Activated B cell treated with CpG ODN at 0.5 μM for 24 hours (primary cell): ENCODE measurements around the gene MORC2. TPM values are rescaled to one million over a fixed set of nuclear protein-coding genes. Genes with fewer than 3 reads are reported as not detected.
A peak's percentile ranks its signal among the peaks of the same experiment; 100 is the strongest.

Experiments used
- ATAC-seq: fragments of 200-7000 bp; cut with Tn5 transposase; one replicate; pipeline ENCODE4 v1.10.0; 2021; ENCODE audit warnings: low read depth, mild to moderate bottlenecking, moderate library complexity
- CTCF ChIA-PET: fragments of 350-600 bp; sonication (Branson Sonifier 250); formaldehyde crosslinking; loops from one replicate; lab custom pipeline; 2021; ENCODE audit warnings: antibody characterized with exemption; lab: Charles Lee
- POLR2A ChIA-PET: fragments of 350-600 bp; sonication (Branson Sonifier 250); formaldehyde crosslinking; loops from one replicate; lab custom pipeline; 2021; ENCODE audit warnings: antibody characterized with exemption; lab: Charles Lee
- DNase-seq: peaks from one replicate; pipeline ENCODE4 v3.0.0; 2022
- H3K27ac Mint-ChIP-seq: one replicate; pipeline ENCODE4 v1.8.0; 2020; ENCODE audit warnings: mixed read lengths
- H3K27me3 Mint-ChIP-seq: one replicate; pipeline ENCODE4 v1.8.0; 2021; ENCODE audit warnings: mixed read lengths
- H3K36me3 Mint-ChIP-seq: one replicate; pipeline ENCODE4 v1.8.0; 2021; ENCODE audit warnings: low read depth, mixed read lengths
- H3K4me1 Mint-ChIP-seq: one replicate; pipeline ENCODE4 v1.8.0; 2021; ENCODE audit warnings: mixed read lengths
- H3K4me3 Mint-ChIP-seq: one replicate; pipeline ENCODE4 v1.8.0; 2020; ENCODE audit warnings: mild to moderate bottlenecking, mixed read lengths
- H3K9me3 Mint-ChIP-seq: one replicate; pipeline ENCODE4 v1.8.0; 2020; ENCODE audit warnings: mixed read lengths
- intact Hi-C: fragments of 100-400 bp; cut with micrococcal nuclease; formaldehyde crosslinking; loops from one replicate; pipeline ENCODE4 v1.15.1; 2024
- total RNA-seq: library from RNA; stranded (reverse); gene quantifications from 2 replicates; pipeline ENCODE4 v1.2.3, GENCODE V29; 2022
- TF ChIP-seq, protein P1 (sequence below): fragments of 200-600 bp; IDR thresholded peaks from one replicate; pipeline ENCODE4 v1.8.0; 2022; ENCODE audit warnings: antibody characterized with exemption, mild to moderate bottlenecking

Gene MORC2
- total RNA-seq = 22.6 and 23.8 TPM in 2 replicates

GRCh38 chr22:30968015-30968923 lies at the start of gene MORC2:
Gene MORC2 (minus strand): TSS chr22:30968774. CDS start chr22:30967889, 885 bp downstream.
- H3K4me1 Mint-ChIP-seq = peaks cover 56% of the 10 kb centered on the region
- peak; percentile 2 for ATAC-seq

DNA sequence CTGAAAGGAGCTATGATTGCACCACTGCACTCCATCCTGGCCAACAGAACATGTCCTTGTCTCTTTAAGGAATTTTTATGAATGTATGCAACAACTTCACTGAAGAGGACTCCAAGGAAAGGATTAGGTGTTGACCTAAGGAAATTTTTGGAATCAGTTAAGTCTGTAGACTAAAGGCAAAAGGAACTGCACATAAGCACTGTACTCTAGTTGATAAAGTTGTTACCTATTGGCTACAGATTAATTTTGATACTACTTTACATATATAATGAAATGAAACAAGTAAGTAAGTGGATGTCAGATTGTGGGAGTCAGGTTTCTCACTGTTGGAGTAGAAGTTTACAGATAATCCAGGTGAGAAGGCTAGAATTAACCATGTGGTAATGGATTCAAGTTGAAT lies 37.0 kb upstream of the MORC2 start:
- Mint-ChIP-seq H3K27me3 (peaks cover 15% of the 10 kb centered on the region), H3K9me3 (peaks cover 10% of the 10 kb centered on the region), H3K4me3 (no peak overlapping the region), H3K36me3 (no peaks in the 10 kb centered on the region), H3K4me1 (no peaks in the 10 kb centered on the region), H3K27ac (no peak overlapping the region)
- intact Hi-C loops = no loop called here
- ChIA-PET POLR2A (no interaction called here), CTCF (no interaction called here)
- no peak for ATAC-seq
- no peak for DNase-seq
- TF ChIP-seq, protein P1, sequence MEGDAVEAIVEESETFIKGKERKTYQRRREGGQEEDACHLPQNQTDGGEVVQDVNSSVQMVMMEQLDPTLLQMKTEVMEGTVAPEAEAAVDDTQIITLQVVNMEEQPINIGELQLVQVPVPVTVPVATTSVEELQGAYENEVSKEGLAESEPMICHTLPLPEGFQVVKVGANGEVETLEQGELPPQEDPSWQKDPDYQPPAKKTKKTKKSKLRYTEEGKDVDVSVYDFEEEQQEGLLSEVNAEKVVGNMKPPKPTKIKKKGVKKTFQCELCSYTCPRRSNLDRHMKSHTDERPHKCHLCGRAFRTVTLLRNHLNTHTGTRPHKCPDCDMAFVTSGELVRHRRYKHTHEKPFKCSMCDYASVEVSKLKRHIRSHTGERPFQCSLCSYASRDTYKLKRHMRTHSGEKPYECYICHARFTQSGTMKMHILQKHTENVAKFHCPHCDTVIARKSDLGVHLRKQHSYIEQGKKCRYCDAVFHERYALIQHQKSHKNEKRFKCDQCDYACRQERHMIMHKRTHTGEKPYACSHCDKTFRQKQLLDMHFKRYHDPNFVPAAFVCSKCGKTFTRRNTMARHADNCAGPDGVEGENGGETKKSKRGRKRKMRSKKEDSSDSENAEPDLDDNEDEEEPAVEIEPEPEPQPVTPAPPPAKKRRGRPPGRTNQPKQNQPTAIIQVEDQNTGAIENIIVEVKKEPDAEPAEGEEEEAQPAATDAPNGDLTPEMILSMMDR = no peak

More at GRCh38 chr22:30968015-30968923, at the start of gene MORC2:
- H3K4me3 Mint-ChIP-seq = peak within 1 kb of the TSS; percentile 95
- POLR2A ChIA-PET = interaction anchor here (0.7 to 3.7 kb wide), 17 partner anchors 11 to 701 kb away, joined by 3 to 41 read pairs (median 8); partner anchors contain the start of genes PATZ1, PES1, RNF185 and SELENOM
- CTCF ChIA-PET = interaction anchor here (0.8 to 1.9 kb wide), 3 partner anchors 117 to 333 kb away, joined by 3 to 5 read pairs (median 4); no protein-coding TSS in a partner anchor
- no peaks in the 10 kb centered on the region for H3K27me3 Mint-ChIP-seq
- peaks cover 15% of the 10 kb centered on the region for H3K9me3 Mint-ChIP-seq
- peak within 1 kb of the TSS; percentile 94 for H3K27ac Mint-ChIP-seq
- peaks cover 44% of the 10 kb centered on the region for H3K36me3 Mint-ChIP-seq
- DNase-seq = no peak
- intact Hi-C loops = loop anchor here (2.0 to 5.0 kb wide), 3 partner anchors 379 to 784 kb away; partner anchors contain the start of genes DEPDC5, DRG1, PATZ1 and PRR14L
- TF ChIP-seq, protein P1 = no peak

DNA sequence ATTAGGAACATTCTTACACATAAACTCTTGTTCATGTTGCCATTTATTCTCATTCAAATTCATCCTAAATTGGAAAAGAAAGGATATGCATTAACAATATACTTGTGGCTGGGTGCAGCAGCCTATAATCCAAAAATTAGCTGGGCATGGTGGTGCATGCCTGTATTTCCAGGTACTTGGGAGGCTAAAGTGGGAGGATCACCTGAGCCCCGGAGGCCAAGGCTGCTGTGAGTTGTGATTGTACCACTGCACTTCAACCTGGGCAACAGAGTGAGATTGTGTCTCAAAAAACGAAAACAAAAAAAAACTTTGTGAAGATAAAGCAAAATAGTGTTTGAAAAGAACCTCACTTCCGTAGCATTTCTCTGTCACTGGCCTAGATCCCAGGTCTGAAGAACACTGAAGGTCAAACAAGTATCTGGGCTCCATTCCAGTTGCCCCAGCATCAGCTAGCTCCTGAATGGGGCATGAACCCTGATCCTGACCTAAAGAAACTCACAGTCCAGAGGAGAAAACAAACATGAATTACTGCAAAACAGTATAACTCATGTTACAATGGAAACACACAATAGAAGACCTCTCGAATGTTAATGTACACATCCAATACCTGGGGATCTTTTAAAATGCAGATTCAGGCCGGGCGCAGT lies 32.7 kb upstream of the MORC2 start:
- TF ChIP-seq, protein P1 = no peak
- H3K27me3 Mint-ChIP-seq = peaks cover 15% of the 10 kb centered on the region
- no peak for ATAC-seq
- CTCF ChIA-PET = no interaction called here
- no peak overlapping the region for H3K4me3 Mint-ChIP-seq
- H3K27ac Mint-ChIP-seq = no peak overlapping the region
- no peak for DNase-seq
- no peaks in the 10 kb centered on the region for H3K36me3 Mint-ChIP-seq
- POLR2A ChIA-PET = no interaction called here
- H3K9me3 Mint-ChIP-seq = peaks cover 7% of the 10 kb centered on the region
- H3K4me1 Mint-ChIP-seq = no peaks in the 10 kb centered on the region
- intact Hi-C loops = no loop called here

GRCh38 chr22:30998329-30998728 lies 29.8 kb upstream of the MORC2 start:
- intact Hi-C loops = no loop called here
- Mint-ChIP-seq H3K27me3 (peaks cover 15% of the 10 kb centered on the region), H3K4me3 (no peak overlapping the region), H3K36me3 (no peaks in the 10 kb centered on the region), H3K4me1 (peaks cover 9% of the 10 kb centered on the region), H3K27ac (no peak overlapping the region), H3K9me3 (no peaks in the 10 kb centered on the region)
- ChIA-PET CTCF (no interaction called here), POLR2A (no interaction called here)
- no peak for DNase-seq
- TF ChIP-seq, protein P1 = no peak
- no peak for ATAC-seq

- TF ChIP-seq, protein P1 = no peak
- ATAC-seq (no peak), DNase-seq (no peak)
- intact Hi-C loops = no loop called here
- Mint-ChIP-seq H3K9me3 (peaks cover 4% of the 10 kb centered on the region), H3K4me3 (no peak overlapping the region), H3K27ac (no peak overlapping the region), H3K36me3 (peaks cover 1% of the 10 kb centered on the region), H3K4me1 (peaks cover 9% of the 10 kb centered on the region), H3K27me3 (peaks cover 7% of the 10 kb centered on the region)
- CTCF ChIA-PET = no interaction called here
- POLR2A ChIA-PET = no interaction called here
These were observed 27.9 kb upstream of the MORC2 start for GRCh38 chr22:30996462-30996861.
